SK-N-SH (cell line): ENCODE results near the gene UPP2. TPM values are rescaled to one million over a fixed set of nuclear protein-coding genes. Genes with fewer than 3 reads are reported as not detected.

Experiments
- CTCF ChIA-PET: fragments of 300-600, 350-600 bp; formaldehyde crosslinking; extraction: SDS; loops from one replicate; lab custom pipeline; 2021; lab: Yijun Ruan, JAX
- POLR2A ChIA-PET: fragments of 350-600 bp; sonication (Branson Sonifier 250); formaldehyde crosslinking; extraction: SDS; loops from one replicate; lab custom pipeline; 2020; ENCODE audit warnings: antibody characterized with exemption, inconsistent platforms; lab: Yijun Ruan, JAX
- DNase-seq: peaks from one replicate; pipeline ENCODE4 v3.0.0; 2012
- H2AFZ ChIP-seq: fragments of 200-600 bp; sonication (generic); 2 replicates; pipeline ENCODE4 v1.8.1; 2016; ENCODE audit warnings: antibody characterized with exemption, mild to moderate bottlenecking, low read depth
- H3F3A ChIP-seq: fragments of 200-600 bp; sonication (generic); replicated peaks from 2 replicates; pipeline ENCODE3; 2016; ENCODE audit warnings: antibody characterized with exemption, mild to moderate bottlenecking; ENCODE audit not compliant: insufficient read depth
- H3K27ac ChIP-seq, 2 experiments: fragments of 200-500 bp in 1 of 2; fragments of 200-600 bp in 1 of 2; sonication (Bioruptor generic) in 1 of 2; sonication (generic), shearing (Covaris generic) in 1 of 2; 2 replicates each; pipeline versions ENCODE4 v1.5.1 to v1.6.1; 2014 to 2016; ENCODE audit warnings: low read depth in 2 of 2, inconsistent platforms in 1 of 2, low read length in 1 of 2, mild to moderate bottlenecking in 1 of 2, mixed read lengths in 1 of 2
- H3K27me3 ChIP-seq: fragments of 200-600 bp; sonication (generic), shearing (Covaris generic); 2 replicates; pipeline ENCODE4 v1.6.1; 2016; ENCODE audit warnings: mixed run types; ENCODE audit not compliant: insufficient read depth
- H3K36me3 ChIP-seq, 2 experiments: fragments of 200-500 bp in 1 of 2; fragments of 200-600 bp in 1 of 2; sonication (Bioruptor generic) in 1 of 2; sonication (generic) in 1 of 2; replicated peaks in 1 of 2; 2 replicates each; pipeline versions ENCODE3 to v1.5.1; 2014 to 2016; ENCODE audit warnings: low read length in 1 of 2, mild to moderate bottlenecking in 1 of 2; ENCODE audit not compliant: insufficient read depth in 2 of 2, control insufficient read depth in 1 of 2
- H3K4me1 ChIP-seq, 2 experiments: fragments of 200-500 bp in 1 of 2; fragments of 200-600 bp in 1 of 2; sonication (Bioruptor generic) in 1 of 2; sonication (generic), shearing (Covaris generic) in 1 of 2; 2 replicates each; pipeline versions ENCODE4 v1.5.1 to v1.6.1; 2014 to 2016; ENCODE audit warnings: low read depth in 1 of 2, low read length in 1 of 2, mixed run types in 1 of 2; ENCODE audit not compliant: insufficient read depth in 2 of 2, control insufficient read depth in 1 of 2
- H3K4me2 ChIP-seq: fragments of 200-600 bp; sonication (generic), shearing (Covaris generic); 2 replicates; pipeline ENCODE4 v1.6.1; 2017; ENCODE audit warnings: mixed run types
- H3K4me3 ChIP-seq, 2 experiments: fragments of 200-500 bp in 1 of 2; fragments of 200-600 bp in 1 of 2; sonication (Bioruptor generic) in 1 of 2; sonication (generic), shearing (Covaris generic) in 1 of 2; 2 replicates each; pipeline versions ENCODE4 v1.5.1 to v1.8.1; 2014 to 2016; ENCODE audit warnings: low read depth in 2 of 2, inconsistent platforms in 1 of 2, low read length in 1 of 2, mild to moderate bottlenecking in 1 of 2, mixed read lengths in 1 of 2, moderate library complexity in 1 of 2
- H3K79me2 ChIP-seq: fragments of 200-600 bp; sonication (generic); 2 replicates; pipeline ENCODE4 v1.8.1; 2017; ENCODE audit warnings: mild to moderate bottlenecking; ENCODE audit not compliant: insufficient read depth
- H3K9ac ChIP-seq: fragments of 200-600 bp; sonication (generic); 2 replicates; pipeline ENCODE4 v1.6.1; 2017; ENCODE audit warnings: mixed run types
- H3K9me2 ChIP-seq: fragments of 200-600 bp; sonication (generic); 2 replicates; pipeline ENCODE4 v1.6.1; 2017; ENCODE audit warnings: mixed run types
- H3K9me3 ChIP-seq: fragments of 200-600 bp; sonication (generic); 2 replicates; pipeline ENCODE4 v1.6.1; 2017; ENCODE audit warnings: mixed run types, mild to moderate bottlenecking, moderate library complexity
- H4K20me1 ChIP-seq: fragments of 200-600 bp; sonication (generic); 2 replicates; pipeline ENCODE4 v1.6.1; 2017; ENCODE audit warnings: mild to moderate bottlenecking, mixed run types; ENCODE audit not compliant: insufficient read depth
- CHD2 ChIP-seq: fragments of 150-350 bp; IDR thresholded peaks from 2 replicates; pipeline ENCODE4 v1.6.1; 2018; ENCODE audit warnings: low read length; ENCODE audit not compliant: partially characterized antibody
- CTCF ChIP-seq: fragments of 200-600 bp; sonication (generic); IDR thresholded peaks from 2 replicates; pipeline ENCODE4 v1.6.1; 2017; ENCODE audit warnings: antibody characterized with exemption, mild to moderate bottlenecking, moderate library complexity
- EP300 ChIP-seq, 2 experiments: IDR thresholded peaks; 2 replicates each; pipeline versions ENCODE4 v1.4.0 to v1.6.1; 2012; ENCODE audit warnings: borderline replicate concordance in 1 of 2, low read depth in 1 of 2, low read length in 1 of 2
- EZH2phosphoT487 ChIP-seq: fragments of 200-600 bp; sonication (generic); IDR thresholded peaks from 2 replicates; pipeline ENCODE4 v1.6.1; 2017; ENCODE audit warnings: low read depth, mixed run types, mild to moderate bottlenecking, antibody characterized with exemption, moderate library complexity, borderline replicate concordance
- IRF3 ChIP-seq: fragments of 150-350 bp; IDR thresholded peaks from 2 replicates; pipeline ENCODE4 v1.6.1; 2016; ENCODE audit warnings: mild to moderate bottlenecking, low read depth, low read length
- JUND ChIP-seq: IDR thresholded peaks from 2 replicates; pipeline ENCODE4 v1.4.0; 2012
- MEF2A ChIP-seq: IDR thresholded peaks from 2 replicates; pipeline ENCODE4 v1.4.0; 2012; ENCODE audit warnings: low read depth, borderline replicate concordance
- MXI1 ChIP-seq: IDR thresholded peaks from 2 replicates; pipeline ENCODE4 v1.6.1; 2012; ENCODE audit warnings: mild to moderate bottlenecking, low read depth, low read length, improper control_type of control experiment
- NFIC ChIP-seq: IDR thresholded peaks from 2 replicates; pipeline ENCODE4 v1.4.0; 2012; ENCODE audit warnings: borderline replicate concordance
- NRF1 ChIP-seq: IDR thresholded peaks from 2 replicates; pipeline ENCODE4 v1.6.1; 2012; ENCODE audit warnings: low read depth, mild to moderate bottlenecking, low read length
- PBX3 ChIP-seq: IDR thresholded peaks from 2 replicates; pipeline ENCODE4; 2012
- RAD21 ChIP-seq: IDR thresholded peaks from 2 replicates; pipeline ENCODE4 v1.6.1; 2012; ENCODE audit warnings: mild to moderate bottlenecking, low read length
- REST ChIP-seq: IDR thresholded peaks from 2 replicates; pipeline ENCODE4 v1.6.1; 2012; ENCODE audit warnings: mild to moderate bottlenecking, low read depth, low read length, moderate library complexity
- SMC3 ChIP-seq: IDR thresholded peaks from 2 replicates; pipeline ENCODE4 v1.6.1; 2012; ENCODE audit warnings: low read depth, low read length, improper control_type of control experiment
- USF1 ChIP-seq: IDR thresholded peaks from 2 replicates; pipeline ENCODE4 v1.4.0; 2012; ENCODE audit warnings: low read depth, borderline replicate concordance
- USF2 ChIP-seq: fragments of 150-350 bp; IDR thresholded peaks from 2 replicates; pipeline ENCODE4 v1.6.1; 2017; ENCODE audit warnings: antibody characterized with exemption, low read length, low read depth, borderline replicate concordance
- YY1 ChIP-seq: IDR thresholded peaks from 2 replicates; pipeline ENCODE4 v1.4.0; 2012; ENCODE audit warnings: low read depth, mild to moderate bottlenecking
- WGBS: methylation state at CpG from one replicate; pipeline ENCODE4 v1.1.6; 2017; ENCODE audit warnings: low lambda C conversion rate; 5-methylcytosine and 5-hydroxymethylcytosine counted together
- polyA plus RNA-seq, 3 experiments: library from polyadenylated mRNA; depleted of rRNA; stranded (reverse); fragments of >200 nt; gene quantifications; 2 replicates each; pipeline ENCODE4 v1.2.3, GENCODE V29; 2012

The UPP2 gene
- polyA plus RNA-seq, 1 of the 3 experiments (the other 2 are of a cell fraction) = not detected

GRCh38 chr2:158179660-158180059, 78.0 kb downstream of the UPP2 start:
- Histone ChIP-seq H3K9me3 (no peaks in the 10 kb centered on the region), H3K79me2 (no peaks in the 10 kb centered on the region), H3K9ac (no peak overlapping the region), H3K36me3 (no peaks in the 10 kb centered on the region), H4K20me1 (no peaks in the 10 kb centered on the region), H3K27ac (no peak overlapping the region), H3K4me3 (no peak overlapping the region), H3K9me2 (no peaks in the 10 kb centered on the region), H2AFZ (no peak overlapping the region), H3F3A (no peaks in the 10 kb centered on the region), H3K4me2 (no peak overlapping the region), H3K27me3 (no peaks in the 10 kb centered on the region), H3K4me1 (peaks cover 0 to 2% of the 10 kb centered on the region in 2 experiments; a peak in 2 of 4 replicates)
- DNase-seq = no peak
- CTCF ChIA-PET = interaction anchor here (0.7 to 6.6 kb wide), 31 partner anchors 9 to 575 kb away, joined by 3 to 68 read pairs (median 5); no protein-coding TSS in a partner anchor
- POLR2A ChIA-PET = interaction anchor here (0.7 kb wide), 1 partner anchor 566 kb away, joined by 3 read pairs; no protein-coding TSS in a partner anchor
- 86% methylated on average over 2 of the region's 2 CpGs for WGBS
- TF ChIP-seq SMC3 (peak; percentile 32; the same call in 1 of the 2 replicates), NFIC (no peak), RAD21 (peak; percentile 79), EP300 (IDR thresholded peaks at IDR 0.05; ENCODE audit: borderline replicate concordance in 1 of 2, low read depth in 1 of 2, low read length in 1 of 2) (no peak), PBX3 (no peak), NRF1 (no peak), CTCF (peak; percentile 47), MEF2A (no peak)

GRCh38 chr2:158181171-158181570, 79.5 kb downstream of the UPP2 start:
- H3K27ac ChIP-seq = no peak overlapping the region
- TF ChIP-seq EP300 (IDR thresholded peaks at IDR 0.05; ENCODE audit: borderline replicate concordance in 1 of 2, low read depth in 1 of 2, low read length in 1 of 2) (no peak), YY1 (no peak), EZH2phosphoT487 (no peak), USF2 (no peak), CHD2 (no peak), JUND (no peak), REST (no peak), MXI1 (no peak), IRF3 (no peak), USF1 (no peak)
- peaks cover 0 to 2% of the 10 kb centered on the region in 2 experiments; a peak in 2 of 4 replicates for H3K4me1 ChIP-seq
- H3K36me3 ChIP-seq = no peaks in the 10 kb centered on the region
- POLR2A ChIA-PET = no interaction called here
- H2AFZ ChIP-seq = no peak overlapping the region
- DNase-seq = no peak
- H3K9me2 ChIP-seq = no peaks in the 10 kb centered on the region
- H3K9ac ChIP-seq = no peak overlapping the region
- H4K20me1 ChIP-seq = no peaks in the 10 kb centered on the region
- H3K4me3 ChIP-seq = no peak overlapping the region
- CTCF ChIA-PET = interaction anchor here (1.0 to 6.6 kb wide), 6 partner anchors 10 to 573 kb away, joined by 3 to 68 read pairs (median 12); no protein-coding TSS in a partner anchor
- 61% methylated on average over 2 of the region's 2 CpGs for WGBS
- no peaks in the 10 kb centered on the region for H3K27me3 ChIP-seq
- no peaks in the 10 kb centered on the region for H3F3A ChIP-seq
- no peaks in the 10 kb centered on the region for H3K79me2 ChIP-seq
- no peak overlapping the region for H3K4me2 ChIP-seq
- no peaks in the 10 kb centered on the region for H3K9me3 ChIP-seq
